HCT116 (cell line): ENCODE measurements around the gene SLC25A13.

Experiments used
- EGR1 ChIP-seq: IDR thresholded peaks from 2 replicates; pipeline ENCODE4 v1.6.1; 2012; ENCODE audit warnings: low read depth
- ELF1 ChIP-seq: IDR thresholded peaks from 2 replicates; pipeline ENCODE4 v1.6.1; 2012; ENCODE audit warnings: low read depth, borderline replicate concordance
- EZH2phosphoT487 ChIP-seq: fragments of 200-600 bp; IDR thresholded peaks from 2 replicates; pipeline ENCODE4 v1.6.1; 2018; ENCODE audit warnings: antibody characterized with exemption, borderline replicate concordance
- MAX ChIP-seq: IDR thresholded peaks from 2 replicates; pipeline ENCODE4 v1.6.1; 2012
- POLR2A ChIP-seq: IDR thresholded peaks from 2 replicates; pipeline ENCODE4 v1.7.0; 2011; ENCODE audit warnings: borderline replicate concordance; ENCODE audit not compliant: insufficient read depth, insufficient read length; ENCODE audit errors: extremely low read depth
- POLR2AphosphoS5 ChIP-seq: IDR thresholded peaks from 2 replicates; pipeline ENCODE4 v1.6.1; 2011; ENCODE audit warnings: mild to moderate bottlenecking, low read depth, low read length, moderate library complexity
- REST ChIP-seq: IDR thresholded peaks from 2 replicates; pipeline ENCODE4 v1.6.1; 2012; ENCODE audit warnings: low read depth
- SIN3A ChIP-seq: IDR thresholded peaks from 2 replicates; pipeline ENCODE4 v1.6.1; 2012; ENCODE audit warnings: low read depth
- SP1 ChIP-seq: IDR thresholded peaks from 2 replicates; pipeline ENCODE4 v1.6.1; 2012; ENCODE audit warnings: low read depth
- YY1 ChIP-seq: IDR thresholded peaks from 2 replicates; pipeline ENCODE4 v1.6.1; 2011; ENCODE audit warnings: low read length, low read depth, moderate library complexity, mild to moderate bottlenecking; ENCODE audit not compliant: insufficient replicate concordance; ENCODE audit errors: extremely low read depth
- ZFX ChIP-seq: fragments of 450-650 bp; IDR thresholded peaks from 2 replicates; pipeline ENCODE4 v1.6.1; 2017
- ZNF274 ChIP-seq: fragments of 200-500 bp; sonication (Bioruptor generic); IDR thresholded peaks from 2 replicates; pipeline ENCODE4 v1.6.1; 2014; ENCODE audit warnings: mild to moderate bottlenecking, low read depth, low read length, inconsistent platforms
- TF ChIP-seq, protein P1 (sequence below), 3 experiments: fragments of 200-600 bp in 1 of 3; sonication (generic) in 1 of 3; IDR thresholded peaks in 2 of 3; conservative IDR thresholded peaks in 1 of 3; 2 replicates each; pipeline ENCODE4 v1.5.1; 2012 to 2017; ENCODE audit warnings: low read depth in 2 of 3, low read length in 2 of 3, antibody characterized with exemption in 1 of 3, borderline replicate concordance in 1 of 3, control low read depth in 1 of 3, mild to moderate bottlenecking in 1 of 3, mixed read lengths in 1 of 3, mixed run types in 1 of 3, moderate library complexity in 1 of 3; ENCODE audit not compliant: insufficient read depth in 1 of 3

GRCh38 chr7:96313940-96314339 is 8.0 kb downstream of the SLC25A13 start:
- TF ChIP-seq REST, result no peak
- no peak for TF ChIP-seq ELF1
- no peak for TF ChIP-seq ZFX
- TF ChIP-seq, protein P1, sequence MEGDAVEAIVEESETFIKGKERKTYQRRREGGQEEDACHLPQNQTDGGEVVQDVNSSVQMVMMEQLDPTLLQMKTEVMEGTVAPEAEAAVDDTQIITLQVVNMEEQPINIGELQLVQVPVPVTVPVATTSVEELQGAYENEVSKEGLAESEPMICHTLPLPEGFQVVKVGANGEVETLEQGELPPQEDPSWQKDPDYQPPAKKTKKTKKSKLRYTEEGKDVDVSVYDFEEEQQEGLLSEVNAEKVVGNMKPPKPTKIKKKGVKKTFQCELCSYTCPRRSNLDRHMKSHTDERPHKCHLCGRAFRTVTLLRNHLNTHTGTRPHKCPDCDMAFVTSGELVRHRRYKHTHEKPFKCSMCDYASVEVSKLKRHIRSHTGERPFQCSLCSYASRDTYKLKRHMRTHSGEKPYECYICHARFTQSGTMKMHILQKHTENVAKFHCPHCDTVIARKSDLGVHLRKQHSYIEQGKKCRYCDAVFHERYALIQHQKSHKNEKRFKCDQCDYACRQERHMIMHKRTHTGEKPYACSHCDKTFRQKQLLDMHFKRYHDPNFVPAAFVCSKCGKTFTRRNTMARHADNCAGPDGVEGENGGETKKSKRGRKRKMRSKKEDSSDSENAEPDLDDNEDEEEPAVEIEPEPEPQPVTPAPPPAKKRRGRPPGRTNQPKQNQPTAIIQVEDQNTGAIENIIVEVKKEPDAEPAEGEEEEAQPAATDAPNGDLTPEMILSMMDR (IDR thresholded peaks at IDR 0.05 in 2 of 3, conservative IDR thresholded peaks at IDR 0.05 in 1 of 3; ENCODE audit: borderline replicate concordance in 1 of 3, insufficient read depth in 1 of 3, low read depth in 2 of 3, low read length in 2 of 3), result no peak
- no peak for TF ChIP-seq ZNF274
- no peak for TF ChIP-seq POLR2AphosphoS5
- TF ChIP-seq MAX, result no peak
- no peak for TF ChIP-seq SIN3A
- TF ChIP-seq POLR2A, result no peak
- no peak for TF ChIP-seq EGR1
- TF ChIP-seq YY1, result no peak
- no peak for TF ChIP-seq EZH2phosphoT487
- no peak for TF ChIP-seq SP1
